Stimulated activated CD8-positive, alpha-beta memory T cell treated with anti-CD3 and anti-CD28 coated beads, Interleukin-7, amount 100 ng/mL, for 48 hours (primary cell): ENCODE data around the gene HCFC1.

Source experiments
- DNase-seq, 2 donors: peaks; one replicate each; pipeline ENCODE4 v3.0.0-alpha.2; 2020; ENCODE audit warnings: low read depth in 1 of 2; ENCODE audit errors: extremely low read depth in 1 of 2

HCFC1 gene

DNA sequence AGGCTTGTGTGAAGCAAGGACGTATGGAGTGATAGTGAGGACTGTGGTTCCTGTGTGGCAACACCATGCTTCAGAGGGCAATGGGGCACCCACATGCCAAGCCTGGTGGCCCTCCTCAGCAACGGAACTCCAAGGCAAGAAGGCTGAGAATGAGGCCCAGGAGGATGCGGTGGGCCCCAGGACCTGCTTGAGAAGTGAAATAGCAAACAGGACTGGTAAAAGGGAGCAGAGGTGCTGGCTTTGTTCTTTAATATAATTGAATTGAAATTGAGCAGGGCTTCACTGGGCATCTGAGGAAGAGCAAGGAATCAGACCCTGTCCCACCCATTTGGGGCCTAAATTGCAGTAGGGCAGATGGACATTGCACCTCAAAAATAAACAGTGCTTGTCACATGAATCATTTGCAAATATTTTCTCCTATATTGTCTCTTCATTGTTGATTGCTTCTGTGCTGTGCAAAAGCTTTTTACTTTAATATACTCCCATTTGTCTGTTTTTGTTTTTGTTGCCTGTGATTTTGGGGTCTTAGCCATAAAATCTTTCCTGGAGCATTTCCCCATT is 3.2 kb upstream of the HCFC1 start:
- no peak for DNase-seq

DNA sequence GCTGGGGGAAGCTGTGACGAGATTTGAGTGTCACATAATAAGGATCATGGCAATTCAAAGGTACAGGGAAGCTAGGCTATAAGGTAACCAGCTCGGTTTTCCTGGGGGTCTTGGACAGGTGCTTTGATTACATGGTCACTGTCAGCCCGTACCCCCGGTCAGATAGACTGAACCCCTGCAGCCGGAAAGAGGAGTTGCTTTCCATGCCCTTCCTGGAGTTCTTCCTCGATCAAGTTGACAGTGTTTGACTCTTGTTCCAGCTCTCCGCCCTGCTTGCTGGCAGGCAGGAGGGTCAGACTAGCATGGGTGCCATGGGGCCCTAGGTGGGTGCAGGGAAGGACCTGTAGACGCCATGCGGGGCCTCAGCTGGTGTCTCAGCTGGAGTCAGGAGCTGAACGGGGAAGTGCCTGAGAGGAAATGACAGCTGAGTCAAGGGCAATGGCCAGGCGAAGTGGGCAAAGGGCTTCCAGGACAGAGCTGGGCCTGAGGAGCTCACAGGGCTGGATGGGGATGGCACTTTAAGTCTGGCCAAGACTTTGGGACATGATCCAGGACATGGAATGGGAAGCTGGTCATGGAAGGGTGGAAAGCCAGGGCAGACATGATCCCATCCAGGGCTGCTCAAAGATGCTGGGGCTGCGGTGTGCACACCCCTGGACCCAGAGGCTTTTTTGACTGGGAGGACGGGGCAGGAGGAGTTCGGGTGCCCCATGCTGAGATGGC is 2.5 kb upstream of the HCFC1 start:
- DNase-seq, result no peak

GRCh38 chrX:153973127-153974002 is 1.7 kb upstream of the HCFC1 start:
- no peak for DNase-seq

DNA sequence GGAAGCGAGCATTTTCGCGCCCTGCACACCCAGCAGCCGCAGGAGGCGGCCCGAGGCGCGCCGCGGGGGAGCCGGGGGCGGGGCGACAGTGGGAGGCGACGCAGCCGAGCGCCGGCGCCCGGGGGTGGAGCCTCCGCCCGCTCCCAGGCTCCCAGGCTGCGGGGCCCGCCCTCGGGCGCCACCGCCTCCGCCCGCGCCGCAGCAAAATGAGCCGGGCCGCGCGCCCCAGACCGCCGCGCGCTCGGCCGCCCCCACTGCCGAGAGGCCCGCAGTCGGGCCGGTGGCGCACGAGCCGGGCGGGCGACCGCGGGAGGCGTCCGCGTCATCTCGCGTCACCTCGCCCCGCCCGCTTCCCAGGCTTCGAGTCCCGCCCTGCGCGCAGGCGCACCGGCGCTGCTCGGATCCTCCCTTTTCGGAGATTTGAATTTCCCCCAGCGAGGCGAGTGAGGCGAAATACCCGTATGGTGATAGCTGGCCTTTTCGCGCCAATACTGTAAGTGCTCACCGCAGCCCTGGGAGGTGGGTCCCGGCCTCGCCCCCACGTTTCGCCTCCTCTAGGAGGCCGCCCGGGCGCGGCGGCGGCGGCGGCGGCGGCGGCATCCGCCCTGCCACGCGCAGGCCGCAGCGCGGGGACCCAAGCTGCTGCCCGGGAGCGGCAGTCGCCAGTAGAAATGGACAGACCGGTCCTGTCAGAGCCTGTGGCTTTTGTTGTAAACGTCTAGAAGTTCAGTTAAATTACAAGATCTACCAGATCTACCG is 929 bp upstream of the HCFC1 start, which contains the start of gene TMEM187:
Gene TMEM187, plus strand, starts transcription at position 387 of the 759 bp plus-strand sequence. CDS start 9,309 bp downstream, outside the sequence.
- DNase-seq, result peak; percentile 82 to 86

DNA sequence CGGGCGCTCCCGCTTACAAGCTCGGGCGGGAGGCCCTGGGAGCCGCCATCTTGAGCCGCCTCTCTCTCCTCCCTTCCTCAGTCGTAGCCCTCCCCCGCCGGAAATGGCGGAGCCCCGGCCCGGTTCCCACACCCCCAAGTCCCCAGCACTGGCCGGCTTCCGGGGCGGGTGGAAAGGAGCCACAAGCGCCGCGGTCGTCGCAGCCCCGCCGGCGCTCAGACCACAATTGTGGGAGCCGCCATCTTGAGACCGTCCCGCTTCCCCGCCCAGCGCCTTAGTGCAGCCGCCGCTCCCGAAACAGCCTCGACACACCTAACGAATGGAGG is 531 bp downstream of the HCFC1 start:
- DNase-seq, result peak; percentile 79 to 88

DNA sequence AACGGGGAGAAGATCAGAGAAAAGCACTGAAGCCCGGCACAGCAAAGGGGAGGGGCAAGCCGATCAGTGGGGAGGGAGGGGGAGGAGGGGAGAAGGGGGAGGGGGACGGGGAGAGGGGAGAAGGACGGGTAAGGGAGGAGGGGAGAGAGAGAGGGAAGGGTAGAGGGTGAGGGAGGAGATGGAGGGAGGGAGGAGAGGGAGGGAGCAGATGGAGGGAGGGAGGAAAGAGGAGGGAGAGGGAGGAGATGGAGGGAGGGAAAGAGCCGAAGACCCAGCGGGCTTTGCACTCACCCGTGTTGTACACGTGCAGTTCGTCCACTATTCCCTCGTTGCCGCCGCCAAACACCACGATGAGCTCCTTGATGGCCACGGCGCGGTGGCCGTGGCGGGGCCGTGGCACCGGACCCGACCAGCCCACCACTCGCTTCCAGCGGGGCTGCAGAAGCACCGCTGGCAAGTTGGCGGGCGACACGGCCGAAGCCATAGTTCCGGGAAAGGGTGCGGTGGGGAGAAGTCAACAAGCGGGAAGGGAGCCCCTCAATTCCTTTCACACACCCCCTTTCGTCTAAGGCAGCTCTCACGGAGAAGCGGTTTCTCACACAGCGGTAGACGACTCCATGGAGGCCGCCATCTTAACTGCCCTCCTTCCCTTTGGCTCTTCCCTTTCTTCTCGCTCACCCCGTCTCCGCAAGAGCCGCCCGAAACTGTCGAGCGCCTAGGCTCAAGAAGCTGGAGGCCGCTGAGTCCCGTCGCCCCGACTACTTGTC is 1.1 kb downstream of the HCFC1 start:
- DNase-seq, result no peak

DNA sequence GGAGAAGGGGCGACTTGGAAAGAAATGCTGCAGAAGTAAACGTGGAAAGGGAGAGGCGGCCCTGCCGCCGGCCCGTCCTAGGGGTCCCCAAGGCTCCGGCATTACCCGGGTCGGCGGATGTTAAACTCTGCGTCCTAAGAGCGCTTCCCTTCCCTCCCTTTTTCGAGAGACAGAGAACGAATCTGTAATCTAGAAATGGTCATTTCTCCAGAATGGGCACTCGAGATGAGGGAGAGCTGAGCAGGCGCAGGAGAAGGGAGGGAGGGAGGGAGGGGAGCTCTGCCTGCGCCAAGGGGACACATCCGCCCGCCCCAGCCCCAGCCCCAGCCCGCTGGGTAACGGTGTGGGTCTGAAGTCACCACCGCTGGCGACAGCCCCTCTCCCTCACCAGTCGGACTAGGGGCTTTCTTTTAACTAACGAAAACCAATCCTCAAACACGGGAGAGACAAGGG is 1.7 kb downstream of the HCFC1 start:
- no peak for DNase-seq

- no peak for DNase-seq
Measured at GRCh38 chrX:153969125-153969903, 2.3 kb downstream of the HCFC1 start.

- no peak for DNase-seq
Measured at GRCh38 chrX:153968754-153969124, 2.9 kb downstream of the HCFC1 start.

- DNase-seq, result no peak
Measured at GRCh38 chrX:153968255-153968654, 3.4 kb downstream of the HCFC1 start.

GRCh38 chrX:153967536-153968224 is 3.9 kb downstream of the HCFC1 start:
- DNase-seq, result no peak

DNA sequence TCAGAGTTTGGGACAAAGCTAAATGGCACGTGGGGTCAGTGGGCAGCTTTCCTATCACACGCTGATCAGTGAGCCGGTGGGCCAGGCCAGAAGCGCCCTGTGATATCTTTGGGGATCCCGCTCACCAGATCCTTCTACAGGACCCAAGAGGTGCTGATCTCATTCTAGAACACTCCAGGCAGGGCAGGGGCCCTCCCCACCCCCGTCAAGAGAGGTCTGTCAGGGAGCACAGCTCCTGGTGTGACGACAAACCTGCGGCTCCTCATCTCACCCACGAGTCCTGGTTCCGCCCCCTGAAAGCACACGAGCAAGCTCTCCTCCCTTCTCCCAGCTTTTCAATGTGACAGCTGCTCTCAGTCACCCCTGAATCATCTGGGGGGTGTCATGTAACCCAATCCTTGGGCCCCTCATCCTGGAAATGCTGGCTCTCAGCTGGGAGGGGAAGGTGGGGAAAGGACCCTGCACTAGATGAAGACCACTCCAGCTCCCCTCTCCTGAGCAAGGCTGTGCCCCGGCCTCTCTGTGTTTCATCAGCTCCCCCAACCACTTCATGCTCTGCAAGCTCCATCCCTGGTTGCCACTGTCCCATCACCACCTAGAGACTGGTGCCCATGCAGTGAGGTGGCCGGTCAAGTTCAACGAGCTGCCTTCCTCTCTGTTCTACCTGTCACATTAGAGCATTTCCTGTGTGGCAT is 4.6 kb downstream of the HCFC1 start:
- DNase-seq, result no peak

DNA sequence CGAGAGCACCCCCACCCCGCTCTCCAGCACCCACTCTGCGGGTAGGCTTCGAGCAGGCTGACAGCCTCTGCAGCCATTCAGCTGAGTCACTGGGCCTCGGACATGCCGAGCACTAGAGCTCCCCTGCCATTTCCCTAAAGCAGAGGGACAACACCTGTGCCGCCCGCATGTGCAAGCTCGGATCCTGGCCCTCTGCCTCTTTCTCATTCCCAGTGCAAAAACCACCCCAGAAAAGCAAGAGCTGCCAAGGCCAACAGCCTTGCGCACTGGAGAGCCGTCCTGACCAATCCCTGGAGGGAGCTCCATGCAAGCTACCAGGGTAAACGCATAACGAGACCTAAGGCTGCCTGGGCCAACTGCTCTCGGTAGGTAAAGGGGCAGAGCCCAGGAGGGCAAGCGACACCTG is 5.3 kb downstream of the HCFC1 start:
- no peak for DNase-seq

DNA sequence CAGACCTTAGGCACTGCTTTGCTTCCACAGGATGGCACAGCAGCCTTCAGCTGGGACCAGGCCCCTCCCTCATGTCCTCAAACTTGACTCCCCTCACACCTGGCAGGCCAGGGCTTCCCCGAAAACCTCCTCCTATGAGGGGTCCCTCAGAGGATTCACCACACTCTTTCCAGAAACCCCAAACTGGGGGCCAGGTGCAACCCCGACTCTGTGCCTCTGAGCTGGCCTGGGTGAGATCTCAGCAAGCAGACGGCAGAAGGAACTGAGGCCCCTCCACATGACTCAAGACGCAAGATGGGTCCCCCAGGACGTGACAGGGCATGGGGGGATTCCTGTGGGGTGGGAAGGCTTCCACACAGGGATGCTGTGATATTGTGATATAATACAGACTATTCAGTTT is 6.2 kb downstream of the HCFC1 start:
- DNase-seq, result no peak

- DNase-seq, result no peak
Measured at GRCh38 chrX:153964105-153964504, 7.5 kb downstream of the HCFC1 start.

GRCh38 chrX:153963546-153963945 is 8.1 kb downstream of the HCFC1 start:
- no peak for DNase-seq

GRCh38 chrX:153961292-153961691 is 10.3 kb downstream of the HCFC1 start:
- no peak for DNase-seq

DNA sequence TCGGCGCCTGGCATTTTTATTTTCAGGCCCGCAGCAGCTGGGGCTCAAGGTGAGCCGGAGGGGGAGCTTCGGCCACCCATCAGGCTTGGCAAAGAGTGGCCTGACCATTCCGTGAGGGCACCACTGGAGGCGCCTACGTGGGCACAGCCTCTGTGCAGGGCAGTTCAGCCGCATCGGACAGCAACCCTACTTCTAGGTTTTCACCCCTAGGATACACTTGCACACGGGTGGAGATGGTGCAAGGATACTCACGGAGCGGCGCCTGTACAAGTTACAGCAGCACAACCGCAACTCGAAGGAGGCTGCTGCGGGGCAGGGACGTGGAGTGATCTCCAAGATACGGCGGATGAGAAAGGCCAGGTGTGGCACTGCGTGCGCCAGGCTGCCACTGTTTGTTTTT is 10.8 kb downstream of the HCFC1 start:
- no peak for DNase-seq
